HEK293T (cell line): ENCODE results near the gene TBX18.

Experiments used
- CTCF ChIA-PET: fragments of 350-600 bp; formaldehyde crosslinking; extraction: SDS; loops from one replicate; lab custom pipeline; 2021; ENCODE audit warnings: antibody characterized with exemption, inconsistent platforms; lab: Yijun Ruan, JAX
- POLR2A ChIA-PET: fragments of 350-600 bp; formaldehyde crosslinking; extraction: SDS; loops from one replicate; lab custom pipeline; 2020; ENCODE audit warnings: antibody characterized with exemption, inconsistent platforms; lab: Yijun Ruan, JAX
- DNase-seq: peaks from one replicate; pipeline ENCODE4 v3.0.0; 2012; ENCODE audit warnings: mixed read lengths; ENCODE audit errors: extremely low spot score
- ARNT ChIP-seq: fragments of 450-650 bp; IDR thresholded peaks from 2 replicates; pipeline ENCODE4 v1.6.1; 2017; ENCODE audit warnings: mild to moderate bottlenecking
- BHLHE40 ChIP-seq: fragments of 450-650 bp; IDR thresholded peaks from 2 replicates; pipeline ENCODE4 v1.6.1; 2016; ENCODE audit warnings: mild to moderate bottlenecking, moderate library complexity, borderline replicate concordance
- CTBP1 ChIP-seq: fragments of 450-650 bp; IDR thresholded peaks from 2 replicates; pipeline ENCODE4 v1.6.1; 2016; ENCODE audit warnings: borderline replicate concordance
- ELF4 ChIP-seq: fragments of 450-650 bp; IDR thresholded peaks from 2 replicates; pipeline ENCODE4 v1.6.1; 2017; ENCODE audit warnings: antibody characterized with exemption
- FOXA1 ChIP-seq: fragments of 450-650 bp; IDR thresholded peaks from 2 replicates; pipeline ENCODE4 v1.6.1; 2016; ENCODE audit warnings: mild to moderate bottlenecking
- FOXK2 ChIP-seq: fragments of 450-650 bp; IDR thresholded peaks from 2 replicates; pipeline ENCODE4 v1.6.1; 2016; ENCODE audit warnings: mild to moderate bottlenecking
- FOXM1 ChIP-seq: fragments of 450-650 bp; IDR thresholded peaks from 2 replicates; pipeline ENCODE4 v1.6.1; 2017; ENCODE audit warnings: mild to moderate bottlenecking, borderline replicate concordance
- HDGF ChIP-seq: fragments of 450-650 bp; IDR thresholded peaks from 2 replicates; pipeline ENCODE4 v1.6.1; 2017; ENCODE audit warnings: antibody characterized with exemption, borderline replicate concordance
- L3MBTL2 ChIP-seq: fragments of 450-650 bp; conservative IDR thresholded peaks from 2 replicates; pipeline ENCODE4 v1.6.1; 2016; ENCODE audit warnings: mild to moderate bottlenecking
- LEF1 ChIP-seq: fragments of 450-650 bp; IDR thresholded peaks from 2 replicates; pipeline ENCODE4 v1.6.1; 2017; ENCODE audit warnings: mild to moderate bottlenecking, borderline replicate concordance
- NFRKB ChIP-seq: fragments of 450-650 bp; IDR thresholded peaks from 2 replicates; pipeline ENCODE4 v1.6.1; 2016; ENCODE audit warnings: mild to moderate bottlenecking, moderate library complexity
- SP1 ChIP-seq: fragments of 450-650 bp; IDR thresholded peaks from 2 replicates; pipeline ENCODE4 v1.6.1; 2017
- SUZ12 ChIP-seq: fragments of 450-650 bp; IDR thresholded peaks from 2 replicates; pipeline ENCODE4 v1.6.1; 2016; ENCODE audit warnings: mild to moderate bottlenecking
- TARDBP ChIP-seq: fragments of 450-650 bp; IDR thresholded peaks from 2 replicates; pipeline ENCODE4 v1.6.1; 2016
- ZNF384 ChIP-seq: fragments of 450-650 bp; IDR thresholded peaks from 2 replicates; pipeline ENCODE4 v1.6.1; 2016
- TF ChIP-seq, protein P1 (sequence below): fragments of 450-650 bp; IDR thresholded peaks from 2 replicates; pipeline ENCODE4 v1.6.1; 2016

Gene TBX18

DNA sequence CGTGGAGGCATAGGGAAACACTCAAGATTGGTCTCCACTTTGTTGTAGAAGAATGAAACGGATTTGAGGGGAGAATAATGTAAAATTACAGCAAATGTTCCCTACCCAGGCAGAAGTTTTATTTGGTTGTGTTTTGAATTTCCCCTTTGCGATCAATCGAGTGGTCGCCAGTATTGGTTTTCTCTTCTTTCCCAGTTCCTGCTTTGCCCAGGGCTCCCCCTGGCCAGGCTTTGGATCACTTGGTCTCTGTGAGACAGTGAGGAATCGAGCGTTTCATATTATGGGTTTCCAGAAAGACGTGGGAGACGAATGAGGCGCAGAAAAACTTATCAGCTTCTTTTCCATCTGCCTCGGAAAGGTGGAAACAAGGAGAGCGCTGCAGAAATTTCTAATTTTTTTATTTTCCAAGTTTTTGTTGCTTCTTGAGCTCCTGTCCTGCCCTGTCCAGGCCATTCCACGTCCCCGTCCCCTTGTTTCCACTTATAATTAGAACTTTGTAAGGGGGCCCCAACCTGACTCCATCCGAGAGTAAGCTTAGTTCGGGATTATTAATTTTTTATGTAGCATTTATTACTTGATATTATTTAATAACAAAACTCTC is 7.5 kb upstream of the TBX18 start:
- TF ChIP-seq NFRKB (no peak), TARDBP (no peak), ARNT (no peak), ELF4 (no peak), ZNF384 (no peak), FOXA1 (no peak), CTBP1 (no peak), SUZ12 (no peak), LEF1 (no peak)
- TF ChIP-seq, protein P1, sequence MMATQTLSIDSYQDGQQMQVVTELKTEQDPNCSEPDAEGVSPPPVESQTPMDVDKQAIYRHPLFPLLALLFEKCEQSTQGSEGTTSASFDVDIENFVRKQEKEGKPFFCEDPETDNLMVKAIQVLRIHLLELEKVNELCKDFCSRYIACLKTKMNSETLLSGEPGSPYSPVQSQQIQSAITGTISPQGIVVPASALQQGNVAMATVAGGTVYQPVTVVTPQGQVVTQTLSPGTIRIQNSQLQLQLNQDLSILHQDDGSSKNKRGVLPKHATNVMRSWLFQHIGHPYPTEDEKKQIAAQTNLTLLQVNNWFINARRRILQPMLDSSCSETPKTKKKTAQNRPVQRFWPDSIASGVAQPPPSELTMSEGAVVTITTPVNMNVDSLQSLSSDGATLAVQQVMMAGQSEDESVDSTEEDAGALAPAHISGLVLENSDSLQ, result no peak
- CTCF ChIA-PET, result no interaction called here
- DNase-seq, result no peak
- POLR2A ChIA-PET, result interaction anchor here (0.9 kb wide), 1 partner anchor 8 kb away, joined by 3 read pairs; no protein-coding TSS in a partner anchor

DNA sequence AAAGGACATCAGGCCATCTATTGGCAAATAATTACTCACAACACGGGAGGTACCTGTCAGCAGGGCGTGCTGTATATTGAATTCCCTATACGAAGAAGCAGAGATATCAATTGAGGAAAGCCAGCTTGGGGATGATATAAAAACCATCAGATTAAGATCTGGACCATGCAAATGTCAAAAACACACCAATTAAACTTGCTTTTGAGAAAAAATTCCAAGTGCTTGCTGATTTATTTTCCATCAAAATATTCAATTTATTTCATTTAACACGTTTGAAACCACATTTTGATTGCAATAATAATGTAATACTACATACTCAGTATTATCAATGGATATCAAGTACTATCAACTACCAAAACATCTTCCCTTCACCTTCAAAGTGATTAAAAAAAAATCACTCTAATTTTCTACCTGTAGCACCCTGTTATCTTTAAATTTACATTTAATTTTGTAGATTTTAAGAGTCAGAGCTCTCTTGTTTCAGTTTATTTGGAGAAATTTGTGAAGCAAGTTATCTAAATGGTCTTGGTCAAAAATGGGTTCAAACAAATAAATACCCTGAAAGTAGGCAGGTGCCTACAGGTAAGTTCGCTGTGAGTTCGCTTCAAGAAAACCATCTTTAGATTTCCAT is 6.8 kb upstream of the TBX18 start:
- ChIA-PET POLR2A (interaction anchor here (0.6 to 0.9 kb wide), 2 partner anchors 9 to 10 kb away, joined by 3 to 4 read pairs; no protein-coding TSS in a partner anchor), CTCF (interaction anchor here (0.6 kb wide), 1 partner anchor 346 kb away, joined by 3 read pairs; no protein-coding TSS in a partner anchor)
- TF ChIP-seq ZNF384, result no peak
- no peak for TF ChIP-seq FOXK2
- TF ChIP-seq FOXM1, result no peak
- TF ChIP-seq NFRKB, result no peak
- TF ChIP-seq ELF4, result no peak
- TF ChIP-seq HDGF, result no peak
- no peak for TF ChIP-seq BHLHE40
- no peak for TF ChIP-seq SUZ12
- TF ChIP-seq CTBP1, result no peak
- no peak for TF ChIP-seq SP1
- TF ChIP-seq, protein P1, result no peak
- no peak for TF ChIP-seq ARNT
- no peak for TF ChIP-seq L3MBTL2
- no peak for TF ChIP-seq FOXA1
- TF ChIP-seq TARDBP, result no peak
- TF ChIP-seq LEF1, result no peak
- DNase-seq, result no peak

DNA sequence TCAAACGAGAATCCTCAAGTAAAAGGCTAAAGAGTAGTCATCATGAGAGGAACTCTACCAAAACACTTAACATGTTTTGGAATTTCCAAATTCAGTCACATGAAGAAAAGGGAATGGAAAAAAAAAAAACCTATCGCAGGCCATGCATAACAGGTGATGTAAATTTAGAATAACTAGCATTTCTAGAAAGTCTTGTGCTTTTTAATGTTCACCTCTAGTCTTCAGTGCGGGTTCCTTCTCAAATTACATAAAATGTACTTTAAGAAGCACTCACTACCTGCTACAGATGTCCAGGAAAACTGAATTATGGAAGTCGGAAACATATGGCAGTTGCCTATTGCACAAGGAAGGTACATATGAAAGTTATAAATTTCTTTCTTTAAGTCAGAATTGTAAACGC is 6.1 kb upstream of the TBX18 start:
- POLR2A ChIA-PET, result no interaction called here
- no peak for DNase-seq
- CTCF ChIA-PET, result interaction anchor here (2.2 kb wide), 1 partner anchor 9 kb away, joined by 7 read pairs; no protein-coding TSS in a partner anchor
- TF ChIP-seq FOXK2, result no peak
- TF ChIP-seq BHLHE40, result no peak
- no peak for TF ChIP-seq FOXA1

DNA sequence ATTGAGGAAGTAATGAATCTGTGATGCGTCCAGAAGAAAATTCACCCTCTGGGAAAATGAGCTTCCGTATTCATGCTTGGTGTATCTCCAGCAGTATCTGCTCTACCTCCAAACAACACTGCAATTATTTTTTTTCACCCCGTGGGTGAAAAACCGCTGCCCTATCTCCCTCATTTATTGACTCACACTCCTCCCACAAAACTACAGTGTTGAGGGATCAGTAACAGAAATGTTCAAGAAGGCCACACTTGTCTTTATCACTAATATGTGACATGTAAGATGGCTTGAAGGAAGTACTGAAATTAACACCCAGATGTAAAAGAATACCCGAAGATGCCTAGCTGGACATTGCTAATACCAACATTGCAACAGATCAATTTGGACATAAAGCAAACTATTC is 4.9 kb upstream of the TBX18 start:
- ChIA-PET POLR2A (interaction anchor here (1.0 to 2.2 kb wide), 2 partner anchors 9 to 30 kb away, joined by 3 to 5 read pairs; no protein-coding TSS in a partner anchor), CTCF (interaction anchor here (1.0 to 2.2 kb wide), 3 partner anchors 8 to 232 kb away, joined by 3 to 7 read pairs (median 5); no protein-coding TSS in a partner anchor)
- DNase-seq, result no peak
- TF ChIP-seq TARDBP (no peak), FOXM1 (no peak), HDGF (no peak), SP1 (no peak), CTBP1 (no peak), ELF4 (no peak), BHLHE40 (no peak), NFRKB (no peak), L3MBTL2 (no peak)
- TF ChIP-seq, protein P1, result no peak

DNA sequence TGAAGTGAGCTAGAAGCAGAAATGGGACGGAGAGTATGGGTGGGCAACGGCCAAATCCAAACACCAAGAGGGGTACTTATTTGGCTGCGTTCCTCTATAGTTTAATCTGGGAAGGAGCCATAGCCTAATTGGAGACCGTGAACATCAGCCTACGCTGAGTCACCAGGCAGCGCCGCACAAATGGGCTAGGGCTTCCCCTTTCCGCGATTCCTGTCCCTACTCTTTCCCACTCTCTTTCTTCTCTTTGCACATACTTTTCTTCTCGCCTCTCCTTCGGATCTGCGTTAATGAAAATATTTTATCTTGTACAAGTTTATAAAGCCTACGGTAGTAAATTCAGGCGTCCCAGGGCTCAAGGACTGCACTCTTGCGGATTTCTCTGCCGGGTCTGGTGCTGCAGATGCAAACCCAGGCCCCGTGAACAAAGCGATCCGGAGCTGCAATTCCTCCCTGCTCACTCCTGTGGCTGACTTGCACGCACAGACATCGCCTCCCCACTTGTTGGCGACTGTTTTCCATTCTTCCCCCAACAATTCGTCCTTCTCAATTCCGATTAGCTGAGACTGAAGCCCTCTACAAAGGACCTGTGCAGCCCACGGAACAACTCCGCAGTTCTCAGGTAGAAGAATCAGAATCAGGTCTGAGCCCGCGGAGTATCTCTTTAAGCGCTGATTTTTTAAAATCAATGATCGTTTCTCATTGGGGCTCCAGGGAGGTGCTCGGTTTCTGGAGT is 4.2 kb upstream of the TBX18 start:
- TF ChIP-seq TARDBP, result no peak
- no peak for TF ChIP-seq FOXK2
- TF ChIP-seq FOXA1, result no peak
- TF ChIP-seq HDGF, result no peak
- no peak for TF ChIP-seq L3MBTL2
- TF ChIP-seq ARNT, result no peak
- no peak for TF ChIP-seq BHLHE40
- no peak for TF ChIP-seq ZNF384
- no peak for TF ChIP-seq LEF1
- no peak for TF ChIP-seq FOXM1
- ChIA-PET CTCF (interaction anchor here (1.0 to 2.2 kb wide), 4 partner anchors 9 to 340 kb away, joined by 3 to 7 read pairs (median 4); no protein-coding TSS in a partner anchor), POLR2A (interaction anchor here (1.0 to 2.2 kb wide), 2 partner anchors 9 to 29 kb away, joined by 3 to 5 read pairs; no protein-coding TSS in a partner anchor)
- DNase-seq, result peak; percentile 36
